Activated naive CD8-positive, alpha-beta T cell treated with anti-CD3 and anti-CD28 coated beads for 36 hours (primary cell): ENCODE results near the gene MAGEB3. TPM values are rescaled to one million over a fixed set of nuclear protein-coding genes. Genes with fewer than 3 reads are reported as not detected.
"Not testable (repeated sequence)": the region's sequence is repeated elsewhere in the genome, so short reads cannot be mapped to it uniquely, and the experiment has no call there.

ENCODE experiments used
- DNase-seq: peaks from one replicate; pipeline ENCODE4 v3.0.0; 2021
- H3K27ac Mint-ChIP-seq: one replicate; pipeline ENCODE4 v1.8.0; 2022; ENCODE audit warnings: mild to moderate bottlenecking, moderate library complexity, mixed read lengths
- H3K27me3 Mint-ChIP-seq: one replicate; pipeline ENCODE4 v1.8.0; 2022; ENCODE audit warnings: mild to moderate bottlenecking, mixed read lengths
- H3K36me3 Mint-ChIP-seq: one replicate; pipeline ENCODE4 v1.8.0; 2021; ENCODE audit warnings: mild to moderate bottlenecking, mixed read lengths
- H3K4me1 Mint-ChIP-seq: one replicate; pipeline ENCODE4 v1.8.0; 2021; ENCODE audit warnings: mixed read lengths
- H3K4me3 Mint-ChIP-seq: one replicate; pipeline ENCODE4 v1.8.0; 2022; ENCODE audit warnings: mild to moderate bottlenecking, moderate library complexity, mixed read lengths
- H3K9me3 Mint-ChIP-seq: one replicate; pipeline ENCODE4 v1.8.0; 2022; ENCODE audit warnings: mixed read lengths
- total RNA-seq, 2 experiments: library from RNA; stranded (reverse); gene quantifications; one replicate each; pipeline ENCODE4 v1.2.3, GENCODE V29; 2021

The MAGEB3 gene
- total RNA-seq, result not detected

GRCh38 chrX:30230395-30230794 is at the start of gene MAGEB3:
Gene MAGEB3 (plus strand): TSS chrX:30230657. CDS start chrX:30235925, 5,268 bp downstream.
- Mint-ChIP-seq H3K9me3 (no peaks in the 10 kb centered on the region), H3K36me3 (no peaks in the 10 kb centered on the region), H3K27ac (no peak within 1 kb of the TSS), H3K4me1 (no peaks in the 10 kb centered on the region), H3K27me3 (no peaks in the 10 kb centered on the region), H3K4me3 (no peak within 1 kb of the TSS)
- DNase-seq, result no peak

GRCh38 chrX:30181353-30181752 is 49.1 kb upstream of the MAGEB3 start:
- no peak for DNase-seq
- Mint-ChIP-seq H3K36me3 (no peaks in the 10 kb centered on the region), H3K9me3 (peaks cover 1% of the 10 kb centered on the region), H3K27me3 (no peaks in the 10 kb centered on the region), H3K4me1 (no peaks in the 10 kb centered on the region), H3K4me3 (no peak overlapping the region), H3K27ac (no peak overlapping the region)

GRCh38 chrX:30183554-30183953 is 46.9 kb upstream of the MAGEB3 start:
- Mint-ChIP-seq H3K36me3 (no peaks in the 10 kb centered on the region), H3K4me1 (no peaks in the 10 kb centered on the region), H3K27ac (no peak overlapping the region), H3K9me3 (peaks cover 1% of the 10 kb centered on the region), H3K4me3 (no peak overlapping the region), H3K27me3 (no peaks in the 10 kb centered on the region)
- DNase-seq, result no peak

GRCh38 chrX:30190426-30190825 is 40.0 kb upstream of the MAGEB3 start:
- no peak overlapping the region for H3K4me3 Mint-ChIP-seq

GRCh38 chrX:30193910-30194309 is 36.5 kb upstream of the MAGEB3 start:
- not testable (repeated sequence) for H3K4me1 Mint-ChIP-seq, H3K27ac Mint-ChIP-seq, H3K36me3 Mint-ChIP-seq, H3K4me3 Mint-ChIP-seq, H3K27me3 Mint-ChIP-seq, H3K9me3 Mint-ChIP-seq, DNase-seq

More at GRCh38 chrX:30190426-30190825, 40.0 kb upstream of the MAGEB3 start:
- DNase-seq, result no peak
- no peaks in the 10 kb centered on the region for H3K9me3 Mint-ChIP-seq
- no peaks in the 10 kb centered on the region for H3K36me3 Mint-ChIP-seq
- H3K27ac Mint-ChIP-seq, result no peak overlapping the region
- H3K4me1 Mint-ChIP-seq, result no peaks in the 10 kb centered on the region
- no peaks in the 10 kb centered on the region for H3K27me3 Mint-ChIP-seq

GRCh38 chrX:30196322-30196721 is 34.1 kb upstream of the MAGEB3 start:
- no peak for DNase-seq
- Mint-ChIP-seq H3K36me3 (no peaks in the 10 kb centered on the region), H3K4me3 (no peak overlapping the region), H3K9me3 (no peaks in the 10 kb centered on the region), H3K27ac (no peak overlapping the region), H3K4me1 (no peaks in the 10 kb centered on the region), H3K27me3 (no peaks in the 10 kb centered on the region)

GRCh38 chrX:30212172-30212571 is 18.3 kb upstream of the MAGEB3 start:
- H3K9me3 Mint-ChIP-seq, result no peaks in the 10 kb centered on the region
- no peaks in the 10 kb centered on the region for H3K36me3 Mint-ChIP-seq
- H3K27me3 Mint-ChIP-seq, result peaks cover 3% of the 10 kb centered on the region
- no peak overlapping the region for H3K27ac Mint-ChIP-seq
- no peak for DNase-seq
- H3K4me3 Mint-ChIP-seq, result no peak overlapping the region
- no peaks in the 10 kb centered on the region for H3K4me1 Mint-ChIP-seq

- Mint-ChIP-seq H3K27ac (no peak within 1 kb of the TSS), H3K36me3 (no peaks in the 10 kb centered on the region), H3K4me1 (no peaks in the 10 kb centered on the region), H3K4me3 (no peak within 1 kb of the TSS), H3K9me3 (no peaks in the 10 kb centered on the region), H3K27me3 (peaks cover 3% of the 10 kb centered on the region)
- DNase-seq, result no peak
Observed at GRCh38 chrX:30215357-30215843, 15.1 kb upstream of the MAGEB3 start, which contains the start of gene MAGEB2. Gene MAGEB2 (plus strand): TSS chrX:30215563. CDS start chrX:30218581, 3,018 bp downstream.

- H3K27ac Mint-ChIP-seq, result no peak overlapping the region
- H3K9me3 Mint-ChIP-seq, result no peaks in the 10 kb centered on the region
- no peak for DNase-seq
- no peak overlapping the region for H3K4me3 Mint-ChIP-seq
- H3K27me3 Mint-ChIP-seq, result peaks cover 3% of the 10 kb centered on the region
- H3K36me3 Mint-ChIP-seq, result no peaks in the 10 kb centered on the region
- H3K4me1 Mint-ChIP-seq, result no peaks in the 10 kb centered on the region
Observed at GRCh38 chrX:30217465-30217864, 13.0 kb upstream of the MAGEB3 start.

- no peaks in the 10 kb centered on the region for H3K36me3 Mint-ChIP-seq
- no peak overlapping the region for H3K27ac Mint-ChIP-seq
- no peaks in the 10 kb centered on the region for H3K27me3 Mint-ChIP-seq
- no peak overlapping the region for H3K4me3 Mint-ChIP-seq
- H3K9me3 Mint-ChIP-seq, result no peaks in the 10 kb centered on the region
- DNase-seq, result no peak
- H3K4me1 Mint-ChIP-seq, result no peaks in the 10 kb centered on the region
Observed at GRCh38 chrX:30219372-30219771, 11.1 kb upstream of the MAGEB3 start.

- Mint-ChIP-seq H3K4me1 (no peaks in the 10 kb centered on the region), H3K36me3 (no peaks in the 10 kb centered on the region), H3K9me3 (no peaks in the 10 kb centered on the region), H3K4me3 (no peak overlapping the region), H3K27ac (no peak overlapping the region), H3K27me3 (no peaks in the 10 kb centered on the region)
- DNase-seq, result no peak
Observed at GRCh38 chrX:30220661-30221060, 9.8 kb upstream of the MAGEB3 start.

GRCh38 chrX:30224536-30224935 is 5.9 kb upstream of the MAGEB3 start:
- no peak overlapping the region for H3K27ac Mint-ChIP-seq
- no peak for DNase-seq
- no peak overlapping the region for H3K4me3 Mint-ChIP-seq
- H3K4me1 Mint-ChIP-seq, result no peaks in the 10 kb centered on the region
- no peaks in the 10 kb centered on the region for H3K27me3 Mint-ChIP-seq
- no peaks in the 10 kb centered on the region for H3K9me3 Mint-ChIP-seq
- no peaks in the 10 kb centered on the region for H3K36me3 Mint-ChIP-seq

GRCh38 chrX:30228526-30228925 is 1.9 kb upstream of the MAGEB3 start:
- Mint-ChIP-seq H3K36me3 (no peaks in the 10 kb centered on the region), H3K9me3 (no peaks in the 10 kb centered on the region), H3K27ac (no peak overlapping the region), H3K27me3 (no peaks in the 10 kb centered on the region), H3K4me3 (no peak overlapping the region), H3K4me1 (no peaks in the 10 kb centered on the region)
- DNase-seq, result no peak

- Mint-ChIP-seq H3K27ac (no peak within 1 kb of the TSS), H3K4me1 (no peaks in the 10 kb centered on the region), H3K36me3 (no peaks in the 10 kb centered on the region)
Observed at GRCh38 chrX:30241724-30242415, 11.4 kb downstream of the MAGEB3 start, which contains the start of gene MAGEB4. Gene MAGEB4 (plus strand): TSS chrX:30242000. CDS start chrX:30242136, 136 bp downstream.

GRCh38 chrX:30246769-30247489 is 16.5 kb downstream of the MAGEB3 start, which contains the start of gene MAGEB1:
Gene MAGEB1 (plus strand): TSS chrX:30247146. CDS start chrX:30250494, 3,348 bp downstream.
- H3K4me1 Mint-ChIP-seq, result no peaks in the 10 kb centered on the region
- H3K4me3 Mint-ChIP-seq, result no peak within 1 kb of the TSS
- no peaks in the 10 kb centered on the region for H3K27me3 Mint-ChIP-seq
- H3K36me3 Mint-ChIP-seq, result no peaks in the 10 kb centered on the region
- H3K27ac Mint-ChIP-seq, result no peak within 1 kb of the TSS
- no peak for DNase-seq
- H3K9me3 Mint-ChIP-seq, result no peaks in the 10 kb centered on the region

More at GRCh38 chrX:30241724-30242415, 11.4 kb downstream of the MAGEB3 start, which contains the start of gene MAGEB4:
- DNase-seq, result no peak
- H3K4me3 Mint-ChIP-seq, result no peak within 1 kb of the TSS
- H3K27me3 Mint-ChIP-seq, result no peaks in the 10 kb centered on the region
- no peaks in the 10 kb centered on the region for H3K9me3 Mint-ChIP-seq
